Mucosa of descending colon (tissue), 3 donors: Measurements from ENCODE around the gene NEMP2. TPM values are rescaled to one million over a fixed set of nuclear protein-coding genes. Genes with fewer than 3 reads are reported as not detected.

Experiments
- ATAC-seq: fragments of 200-7000 bp; cut with Tn5 transposase; one replicate; pipeline ENCODE4 v1.9.1; 2020; ENCODE audit warnings: mild to moderate bottlenecking, moderate library complexity
- DNase-seq, 3 donors: peaks; one replicate each; pipeline ENCODE4 v3.0.0-alpha.2; 2020
- H3K36me3 ChIP-seq: fragments of 200-600 bp; one replicate; pipeline ENCODE4 v1.8.0; 2021; ENCODE audit warnings: low read depth, mild to moderate bottlenecking
- H3K4me1 ChIP-seq: fragments of 200-600 bp; one replicate; pipeline ENCODE4 v1.8.0; 2021; ENCODE audit warnings: low read depth, mild to moderate bottlenecking
- H3K4me3 ChIP-seq: fragments of 200-600 bp; one replicate; pipeline ENCODE4 v1.8.0; 2021; ENCODE audit warnings: mild to moderate bottlenecking
- H3K9me3 ChIP-seq: fragments of 200-600 bp; one replicate; pipeline ENCODE4 v1.8.0; 2021; ENCODE audit warnings: mild to moderate bottlenecking
- intact Hi-C, 2 donors: fragments of 100-400 bp; cut with DNase I in 1 of 2; cut with micrococcal nuclease in 1 of 2; formaldehyde crosslinking; loops; one replicate each; pipeline versions ENCODE4 v1.11.0 to v1.11.1; 2022; cut with DNase I, micrococcal nuclease
- total RNA-seq, 3 donors: library from RNA; stranded (reverse); fragmentation: NEBNext Ultra II Directional in 2 of 3; extraction: Animal tissue kit (Norgen Biotek cat#: 25700) in 2 of 3; gene quantifications; one replicate each; pipeline versions ENCODE4 v1.2.1 to v1.2.4, GENCODE V29; 2021 to 2023
- TF ChIP-seq, protein P1 (sequence below): fragments of 200-600 bp; IDR thresholded peaks from one replicate; pipeline ENCODE4 v1.8.0; 2022; ENCODE audit warnings: antibody characterized with exemption, mild to moderate bottlenecking
- donor health status: DM: no; HTN: no; CAD: no; lungs with moderate emphysema.
- donor health status: DM: no; HTN: no; CAD: no.
- donor health status: DM: no; HTN: yes; CAD: no.

Gene NEMP2
- total RNA-seq, 3 donors from 2014 or later: 1.7 to 4.1 (median 4.0) TPM

DNA sequence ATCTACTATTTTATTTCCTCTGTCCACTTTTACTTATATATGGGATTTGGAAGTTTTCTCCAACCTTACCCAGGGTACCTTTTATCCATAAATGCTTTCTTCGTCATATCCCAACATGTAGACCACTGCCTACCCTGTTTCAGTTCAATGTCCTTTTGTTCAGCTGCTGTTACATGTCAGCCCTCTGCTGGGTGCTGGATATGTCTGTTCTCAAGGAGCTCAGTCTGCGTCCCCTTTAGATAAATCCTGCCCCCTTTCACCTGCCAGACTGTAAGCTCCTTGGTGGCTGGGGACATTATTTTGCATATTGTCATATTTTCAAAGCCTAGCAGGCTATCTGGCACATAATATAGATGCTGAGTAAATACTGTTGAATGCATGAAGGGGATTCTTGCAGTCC lies 53.2 kb downstream of the NEMP2 start:
- intact Hi-C loops: no loop called here
- peaks cover 14% of the 10 kb centered on the region for H3K4me1 ChIP-seq
- TF ChIP-seq, protein P1, sequence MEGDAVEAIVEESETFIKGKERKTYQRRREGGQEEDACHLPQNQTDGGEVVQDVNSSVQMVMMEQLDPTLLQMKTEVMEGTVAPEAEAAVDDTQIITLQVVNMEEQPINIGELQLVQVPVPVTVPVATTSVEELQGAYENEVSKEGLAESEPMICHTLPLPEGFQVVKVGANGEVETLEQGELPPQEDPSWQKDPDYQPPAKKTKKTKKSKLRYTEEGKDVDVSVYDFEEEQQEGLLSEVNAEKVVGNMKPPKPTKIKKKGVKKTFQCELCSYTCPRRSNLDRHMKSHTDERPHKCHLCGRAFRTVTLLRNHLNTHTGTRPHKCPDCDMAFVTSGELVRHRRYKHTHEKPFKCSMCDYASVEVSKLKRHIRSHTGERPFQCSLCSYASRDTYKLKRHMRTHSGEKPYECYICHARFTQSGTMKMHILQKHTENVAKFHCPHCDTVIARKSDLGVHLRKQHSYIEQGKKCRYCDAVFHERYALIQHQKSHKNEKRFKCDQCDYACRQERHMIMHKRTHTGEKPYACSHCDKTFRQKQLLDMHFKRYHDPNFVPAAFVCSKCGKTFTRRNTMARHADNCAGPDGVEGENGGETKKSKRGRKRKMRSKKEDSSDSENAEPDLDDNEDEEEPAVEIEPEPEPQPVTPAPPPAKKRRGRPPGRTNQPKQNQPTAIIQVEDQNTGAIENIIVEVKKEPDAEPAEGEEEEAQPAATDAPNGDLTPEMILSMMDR: no peak
- no peak overlapping the region for H3K4me3 ChIP-seq
- H3K9me3 ChIP-seq: no peaks in the 10 kb centered on the region
- ATAC-seq (no peak), DNase-seq (no peak)
- no peaks in the 10 kb centered on the region for H3K36me3 ChIP-seq

DNA sequence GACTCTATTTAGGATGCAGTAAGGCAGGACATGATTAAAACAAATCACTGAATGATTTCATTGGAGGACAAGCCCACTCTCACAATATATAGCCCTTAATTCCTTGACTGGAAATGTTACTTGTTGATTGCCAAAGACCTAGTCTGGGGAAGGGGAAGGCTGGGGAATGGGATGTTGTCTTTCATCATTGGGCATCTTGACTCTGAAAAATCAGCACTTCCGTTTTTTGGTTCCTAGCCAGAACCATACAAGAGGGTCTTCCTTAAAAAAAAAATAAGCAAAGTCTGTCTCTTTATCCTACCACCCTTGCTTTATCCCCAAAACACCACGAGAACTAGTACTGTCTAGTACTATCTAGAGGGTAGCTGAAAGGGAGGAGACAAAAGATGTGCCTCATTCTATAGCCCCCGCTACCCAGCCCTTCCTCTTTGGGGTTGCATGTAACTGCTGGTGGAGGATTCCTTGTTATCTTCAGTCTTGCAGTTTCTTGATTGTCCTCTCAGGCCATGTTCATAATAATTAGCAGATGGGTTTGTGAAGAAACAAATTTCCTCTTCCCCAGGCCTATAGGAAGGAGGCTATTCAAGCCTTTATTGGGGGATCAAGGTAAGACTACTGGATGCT lies 55.8 kb downstream of the NEMP2 start:
- Histone ChIP-seq H3K36me3 (no peaks in the 10 kb centered on the region), H3K9me3 (no peaks in the 10 kb centered on the region), H3K4me3 (no peak overlapping the region), H3K4me1 (peaks cover 14% of the 10 kb centered on the region)
- DNase-seq: no peak
- no peak for ATAC-seq
- intact Hi-C loops: no loop called here
- TF ChIP-seq, protein P1: no peak

DNA sequence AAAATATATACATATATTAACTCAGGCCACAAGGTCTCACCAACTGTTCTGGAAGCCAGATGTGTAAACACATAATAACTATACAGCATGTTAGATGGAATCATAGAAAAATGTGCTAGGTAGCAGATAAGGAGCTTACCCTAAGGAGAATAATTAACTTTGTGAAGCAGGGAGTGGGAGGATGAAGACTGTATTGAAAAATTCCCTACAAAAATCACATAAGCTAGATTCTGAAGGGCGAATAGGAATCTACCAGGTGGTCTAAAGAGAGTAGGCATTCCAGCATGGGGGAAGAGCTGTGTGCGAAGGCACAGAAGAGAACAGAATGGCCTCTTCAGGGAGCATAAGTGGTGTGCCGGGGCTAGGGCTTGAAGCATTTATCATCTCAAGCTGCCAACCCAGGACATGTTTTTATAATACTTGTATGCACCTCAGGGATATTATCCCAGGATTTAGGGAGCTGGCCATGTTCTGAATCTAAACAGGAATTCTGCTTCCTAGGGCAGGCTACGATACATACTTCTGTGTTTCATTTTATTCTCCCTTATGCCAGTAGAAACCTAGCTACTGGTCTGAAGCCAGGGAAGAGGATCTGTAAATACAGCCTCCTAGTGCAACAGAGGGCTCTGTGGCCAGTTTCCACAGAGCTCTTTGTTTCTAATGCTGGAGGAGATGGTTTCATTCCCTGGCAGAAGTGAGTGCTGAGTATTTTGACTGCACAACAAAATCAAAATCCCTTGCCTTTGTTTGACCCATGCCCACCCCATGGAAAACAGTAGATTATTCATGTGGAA lies 56.7 kb downstream of the NEMP2 start:
- H3K4me3 ChIP-seq: no peak overlapping the region
- intact Hi-C loops: no loop called here
- peak in 1 of 3 donors; percentile 45 for DNase-seq
- peaks cover 14% of the 10 kb centered on the region for H3K4me1 ChIP-seq
- H3K36me3 ChIP-seq: no peaks in the 10 kb centered on the region
- no peaks in the 10 kb centered on the region for H3K9me3 ChIP-seq
- TF ChIP-seq, protein P1: no peak
- ATAC-seq: peak; percentile 98

DNA sequence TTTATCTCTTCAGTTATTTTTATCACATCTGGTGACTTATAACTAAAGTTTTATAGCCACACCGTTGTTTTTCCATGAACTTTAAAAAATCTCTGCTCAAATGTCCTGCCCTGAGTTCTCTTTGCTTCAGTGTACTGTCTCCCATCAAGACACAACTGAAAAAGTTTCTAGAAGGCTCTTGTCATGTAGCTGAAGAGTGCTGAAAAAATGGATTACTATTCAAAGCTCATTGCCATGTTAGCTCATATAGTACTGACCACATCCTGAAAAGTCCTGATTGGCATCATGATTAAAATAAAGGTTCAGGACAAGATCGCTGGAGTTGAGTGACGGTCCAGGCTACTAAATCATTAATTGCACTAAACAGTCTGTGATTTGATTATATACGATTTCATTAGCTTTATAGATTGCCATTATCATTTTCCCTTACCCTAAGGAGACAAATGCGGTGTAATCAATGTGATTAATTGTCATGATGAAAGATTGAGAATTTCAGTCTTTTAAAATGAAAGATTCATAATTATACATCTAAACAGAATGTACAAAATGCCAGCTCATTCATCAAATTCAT lies 64.2 kb downstream of the NEMP2 start:
- intact Hi-C loops: no loop called here
- DNase-seq (no peak), ATAC-seq (no peak)
- H3K9me3 ChIP-seq: no peaks in the 10 kb centered on the region
- H3K4me3 ChIP-seq: no peak overlapping the region
- peaks cover 43% of the 10 kb centered on the region for H3K4me1 ChIP-seq
- H3K36me3 ChIP-seq: no peaks in the 10 kb centered on the region
- TF ChIP-seq, protein P1: no peak

DNA sequence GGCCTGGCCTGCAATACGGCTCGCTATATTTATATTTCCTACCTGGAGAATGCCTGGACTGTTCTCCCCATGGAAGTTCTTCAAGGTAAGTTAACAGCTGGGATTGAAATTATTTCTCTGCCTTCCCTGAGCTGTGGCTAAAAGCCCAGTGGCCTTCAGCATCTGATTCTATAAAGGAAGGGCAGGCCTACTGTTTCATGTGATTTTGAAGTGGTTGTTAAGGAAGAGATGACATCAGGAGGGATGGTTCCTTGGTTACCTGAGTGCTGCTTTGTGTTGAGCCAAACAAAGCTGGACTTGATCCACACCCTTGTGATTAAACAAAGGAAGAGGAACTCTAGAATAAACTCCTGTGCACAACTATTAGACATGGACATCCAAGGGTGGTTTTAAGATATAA lies 64.8 kb downstream of the NEMP2 start:
- peak; percentile 94 for ATAC-seq
- Histone ChIP-seq H3K4me1 (peaks cover 47% of the 10 kb centered on the region), H3K4me3 (no peak overlapping the region), H3K36me3 (no peaks in the 10 kb centered on the region), H3K9me3 (no peaks in the 10 kb centered on the region)
- intact Hi-C loops: no loop called here
- TF ChIP-seq, protein P1: no peak
- DNase-seq: peak in 1 of 3 donors; percentile 64
